GM23338 (cell line): ENCODE results near the gene SOWAHA.

Experiments
- CREB1 ChIP-seq: fragments of 250-450 bp; sonication (Bioruptor Pico); IDR thresholded peaks from 2 replicates; pipeline ENCODE4 v1.5.0; 2020; ENCODE audit warnings: low read depth, mild to moderate bottlenecking, moderate library complexity
- CTCF ChIP-seq, 2 experiments: fragments of 200-600 bp in 1 of 2; sonication (generic) in 1 of 2; conservative IDR thresholded peaks; 2 replicates each; pipeline versions ENCODE4 v1.5.1 to v1.6.1; 2016 to 2017; ENCODE audit warnings: antibody characterized with exemption in 2 of 2, low read depth in 2 of 2, mild to moderate bottlenecking in 2 of 2, moderate library complexity in 1 of 2
- ETS1 ChIP-seq: IDR thresholded peaks from 2 replicates; pipeline ENCODE4 v1.6.1; 2016; ENCODE audit warnings: antibody characterized with exemption
- EZH2 ChIP-seq: fragments of 200-600 bp; sonication (generic); IDR thresholded peaks from one replicate; pipeline ENCODE4 v1.8.0; 2017; ENCODE audit warnings: antibody characterized with exemption, mild to moderate bottlenecking, low read depth; ENCODE audit not compliant: unreplicated experiment
- EZH2phosphoT487 ChIP-seq: fragments of 200-600 bp; sonication (generic); IDR thresholded peaks from one replicate; pipeline ENCODE4 v1.8.1; 2018; ENCODE audit warnings: antibody characterized with exemption; ENCODE audit not compliant: unreplicated experiment
- JUNB ChIP-seq: IDR thresholded peaks from one replicate; pipeline ENCODE4 v1.6.1; 2016; ENCODE audit warnings: antibody characterized with exemption; ENCODE audit not compliant: unreplicated experiment
- POLR2AphosphoS5 ChIP-seq: IDR thresholded peaks from 2 replicates; pipeline ENCODE4 v1.6.1; 2016; ENCODE audit warnings: antibody characterized with exemption, low read depth
- REST ChIP-seq: IDR thresholded peaks from one replicate; pipeline ENCODE4 v1.6.1; 2018; ENCODE audit warnings: antibody characterized with exemption; ENCODE audit not compliant: unreplicated experiment
- ZNF114 ChIP-seq: fragments of 250-450 bp; sonication (Bioruptor Pico); IDR thresholded peaks from 2 replicates; pipeline ENCODE4 v1.5.0; 2020; ENCODE audit warnings: mild to moderate bottlenecking, moderate library complexity
- ZNF462 ChIP-seq: fragments of 250-450 bp; sonication (Bioruptor Pico); IDR thresholded peaks from 2 replicates; pipeline ENCODE4 v1.5.0; 2020; ENCODE audit warnings: mild to moderate bottlenecking, moderate library complexity

GRCh38 chr5:132856011-132856410 lies 42.9 kb downstream of the SOWAHA start:
- TF ChIP-seq CTCF (conservative IDR thresholded peaks at IDR 0.05; ENCODE audit: low read depth in 2 of 2) (no peak), REST (no peak), POLR2AphosphoS5 (no peak), EZH2phosphoT487 (no peak), JUNB (no peak), EZH2 (no peak), CREB1 (CRISPR knock-in tag) (no peak), ZNF114 (CRISPR knock-in tag) (no peak), ZNF462 (CRISPR knock-in tag) (no peak), ETS1 (no peak)
